Vagina (tissue), 2 donors: ENCODE measurements around the gene TENM4. TPM values are rescaled to one million over a fixed set of nuclear protein-coding genes. Genes with fewer than 3 reads are reported as not detected.

Experiments
- DNase-seq, 2 donors: peaks; one replicate each; pipeline ENCODE4 v3.0.0-alpha.2; 2017; ENCODE audit errors: extremely low spot score in 2 of 2
- H3K27ac ChIP-seq: fragments of 200-600 bp; sonication (generic); one replicate; pipeline ENCODE4 v1.5.1; 2019
- H3K27me3 ChIP-seq: fragments of 200-600 bp; sonication (generic); one replicate; pipeline ENCODE4 v1.5.1; 2019
- H3K36me3 ChIP-seq, 2 donors: fragments of 200-600 bp; sonication (generic); one replicate each; pipeline ENCODE4 v1.5.1; 2017 to 2019
- H3K4me1 ChIP-seq: fragments of 200-600 bp; sonication (generic); one replicate; pipeline ENCODE4 v1.5.1; 2019
- H3K4me3 ChIP-seq, 2 donors: fragments of 200-600 bp; sonication (generic); 1 replicate in 1 of 2; 2 replicates in 1 of 2; pipeline ENCODE4 v1.5.1; 2016 to 2019
- H3K9me3 ChIP-seq: fragments of 200-600 bp; sonication (generic); one replicate; pipeline ENCODE4 v1.5.1; 2019
- CTCF ChIP-seq, 3 experiments: fragments of 450-650 bp in 2 of 3; fragments of 200-600 bp in 1 of 3; sonication (generic) in 1 of 3; IDR thresholded peaks; one replicate each; pipeline ENCODE4 v1.5.1; 2017 to 2019; ENCODE audit warnings: antibody characterized with exemption in 3 of 3, mild to moderate bottlenecking in 2 of 3, moderate library complexity in 2 of 3
- POLR2A ChIP-seq, 2 donors: fragments of 450-650 bp; IDR thresholded peaks; one replicate each; pipeline ENCODE4 v1.6.1; 2017; ENCODE audit warnings: antibody characterized with exemption in 2 of 2, mild to moderate bottlenecking in 2 of 2, moderate library complexity in 2 of 2
- POLR2AphosphoS5 ChIP-seq, 2 donors: sonication (generic); formaldehyde crosslinking; IDR thresholded peaks; one replicate each; pipeline ENCODE4 v1.9.0; 2017; ENCODE audit warnings: antibody characterized with exemption in 2 of 2, mild to moderate bottlenecking in 2 of 2, low read depth in 1 of 2; ENCODE audit not compliant: insufficient read depth in 1 of 2
- intact Hi-C: fragments of 100-400 bp; cut with DNase I; formaldehyde crosslinking; loops from one replicate; pipeline ENCODE4 v1.15.1; 2023
- total RNA-seq: library from RNA; depleted of rRNA; stranded (reverse); fragments of >200 nt; gene quantifications from one replicate; pipeline ENCODE4 v1.2.3, GENCODE V29; 2016

TENM4 gene
- total RNA-seq, 1 donor from 2014 or later: 12.5 TPM

DNA sequence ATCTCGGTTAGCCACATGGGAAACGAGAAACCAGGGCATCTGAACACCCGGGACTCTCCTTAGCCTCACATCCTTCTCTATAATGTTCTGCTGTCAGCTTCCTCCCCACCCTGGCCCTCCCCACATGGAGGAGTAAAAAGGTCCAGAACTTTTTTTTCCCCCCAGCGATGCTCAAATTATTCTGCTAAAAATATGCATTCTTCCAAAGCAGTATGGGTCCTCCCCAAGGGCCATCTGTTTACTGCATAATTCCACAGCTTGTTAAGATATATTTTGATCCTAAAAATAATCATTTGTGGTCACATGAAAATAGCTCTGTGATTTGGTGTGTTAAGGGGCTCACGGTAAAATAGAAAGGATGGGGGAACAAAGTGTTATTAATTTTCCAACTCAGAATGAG, 584.6 kb downstream of the TENM4 start:
- no peaks in the 10 kb centered on the region for H3K9me3 ChIP-seq
- intact Hi-C loops: no loop called here
- no peak overlapping the region for H3K4me3 ChIP-seq
- H3K27ac ChIP-seq: no peak overlapping the region
- TF ChIP-seq POLR2A (IDR thresholded peaks at IDR 0.05) (no peak), POLR2AphosphoS5 (IDR thresholded peaks at IDR 0.05; ENCODE audit: insufficient read depth in 1 of 2, low read depth in 1 of 2) (no peak), CTCF (IDR thresholded peaks at IDR 0.05) (no peak)
- no peaks in the 10 kb centered on the region for H3K27me3 ChIP-seq
- no peak for DNase-seq
- H3K4me1 ChIP-seq: peaks cover 10% of the 10 kb centered on the region
- H3K36me3 ChIP-seq: no peaks in the 10 kb centered on the region

DNA sequence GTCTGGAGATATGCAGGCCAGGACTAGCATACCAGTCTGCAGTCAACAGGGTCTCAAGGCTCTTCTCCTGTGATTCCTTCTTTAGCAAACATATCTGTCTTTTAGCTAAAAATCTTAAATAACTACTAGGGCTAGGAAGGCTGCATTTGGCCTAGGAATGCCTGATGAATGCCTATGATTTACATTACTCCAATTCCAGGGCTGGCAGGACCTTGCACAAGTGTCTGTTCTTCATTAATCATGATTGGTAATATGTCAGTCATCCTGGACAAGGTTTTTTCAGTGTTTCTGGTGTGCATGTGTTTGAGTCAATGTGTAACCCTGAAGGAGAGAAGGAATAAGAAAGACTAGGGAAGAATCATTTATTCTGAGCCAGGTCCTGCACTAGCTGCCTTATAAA, 585.7 kb downstream of the TENM4 start:
- TF ChIP-seq POLR2A (IDR thresholded peaks at IDR 0.05) (no peak), CTCF (IDR thresholded peaks at IDR 0.05) (no peak), POLR2AphosphoS5 (IDR thresholded peaks at IDR 0.05; ENCODE audit: insufficient read depth in 1 of 2, low read depth in 1 of 2) (no peak)
- Histone ChIP-seq H3K4me3 (no peak overlapping the region), H3K27me3 (no peaks in the 10 kb centered on the region), H3K4me1 (peaks cover 10% of the 10 kb centered on the region), H3K9me3 (no peaks in the 10 kb centered on the region), H3K27ac (no peak overlapping the region), H3K36me3 (no peaks in the 10 kb centered on the region)
- intact Hi-C loops: no loop called here
- DNase-seq: no peak

- H3K36me3 ChIP-seq: no peaks in the 10 kb centered on the region
- H3K27ac ChIP-seq: no peak overlapping the region
- no peaks in the 10 kb centered on the region for H3K9me3 ChIP-seq
- no peak for TF ChIP-seq POLR2A (IDR thresholded peaks at IDR 0.05)
- no peak for TF ChIP-seq POLR2AphosphoS5 (IDR thresholded peaks at IDR 0.05; ENCODE audit: insufficient read depth in 1 of 2, low read depth in 1 of 2)
- no peak for TF ChIP-seq CTCF (IDR thresholded peaks at IDR 0.05)
- no peak overlapping the region for H3K4me3 ChIP-seq
- intact Hi-C loops: no loop called here
- H3K27me3 ChIP-seq: no peaks in the 10 kb centered on the region
- no peak for DNase-seq
- H3K4me1 ChIP-seq: peaks cover 10% of the 10 kb centered on the region
Measured at GRCh38 chr11:78853521-78853920, 587.3 kb downstream of the TENM4 start.

- H3K36me3 ChIP-seq: no peaks in the 10 kb centered on the region
- no peak for DNase-seq
- H3K4me3 ChIP-seq: no peak overlapping the region
- peaks cover 10% of the 10 kb centered on the region for H3K4me1 ChIP-seq
- intact Hi-C loops: no loop called here
- TF ChIP-seq POLR2A (IDR thresholded peaks at IDR 0.05) (no peak), POLR2AphosphoS5 (IDR thresholded peaks at IDR 0.05; ENCODE audit: insufficient read depth in 1 of 2, low read depth in 1 of 2) (no peak), CTCF (IDR thresholded peaks at IDR 0.05) (no peak)
- no peaks in the 10 kb centered on the region for H3K27me3 ChIP-seq
- no peak overlapping the region for H3K27ac ChIP-seq
- H3K9me3 ChIP-seq: no peaks in the 10 kb centered on the region
Measured at GRCh38 chr11:78851878-78852586, 588.8 kb downstream of the TENM4 start.

DNA sequence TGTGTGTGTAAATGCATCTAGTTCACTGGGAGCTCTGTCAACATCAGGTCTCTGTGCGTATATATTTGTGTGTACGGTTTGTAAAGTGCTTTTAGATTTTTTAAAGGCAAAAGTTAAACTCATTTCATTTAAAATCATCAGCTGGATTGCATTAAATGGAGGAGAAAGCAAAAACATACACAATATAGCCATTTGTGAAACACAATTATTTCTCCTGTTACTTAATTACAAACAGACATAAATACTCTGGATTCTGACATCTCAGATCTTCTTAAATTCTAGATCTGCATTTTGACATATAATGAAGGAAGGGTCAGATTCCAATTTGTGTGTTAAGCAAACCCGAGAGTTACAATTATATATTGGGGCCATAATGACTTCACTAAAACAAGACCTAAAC, 590.8 kb downstream of the TENM4 start:
- Histone ChIP-seq H3K27ac (no peak overlapping the region), H3K36me3 (no peaks in the 10 kb centered on the region), H3K27me3 (no peaks in the 10 kb centered on the region), H3K4me1 (peaks cover 10% of the 10 kb centered on the region), H3K4me3 (no peak overlapping the region), H3K9me3 (no peaks in the 10 kb centered on the region)
- TF ChIP-seq POLR2A (IDR thresholded peaks at IDR 0.05) (no peak), POLR2AphosphoS5 (IDR thresholded peaks at IDR 0.05; ENCODE audit: insufficient read depth in 1 of 2, low read depth in 1 of 2) (no peak), CTCF (IDR thresholded peaks at IDR 0.05) (no peak)
- no peak for DNase-seq
- intact Hi-C loops: no loop called here
